Upper lobe of right lung (tissue), 1 donor: Measurements from ENCODE around the gene SHQ1. TPM values are rescaled to one million over a fixed set of nuclear protein-coding genes. Genes with fewer than 3 reads are reported as not detected.

Experiments used
- ATAC-seq: fragments of 200-7000 bp; cut with Tn5 transposase; one replicate; pipeline ENCODE4 v1.9.1; 2020; ENCODE audit warnings: mild to moderate bottlenecking, moderate library complexity
- DNase-seq: peaks from one replicate; pipeline ENCODE4 v3.0.0-alpha.2; 2020
- H3K27ac ChIP-seq: fragments of 200-600 bp; one replicate; pipeline ENCODE4 v1.8.0; 2022
- H3K27me3 ChIP-seq: fragments of 200-600 bp; one replicate; pipeline ENCODE4 v1.8.0; 2022; ENCODE audit warnings: mild to moderate bottlenecking
- H3K36me3 ChIP-seq: fragments of 200-600 bp; one replicate; pipeline ENCODE4 v1.8.0; 2022
- H3K4me1 ChIP-seq: fragments of 200-600 bp; one replicate; pipeline ENCODE4 v1.8.0; 2022
- H3K4me3 ChIP-seq: fragments of 200-600 bp; one replicate; pipeline ENCODE4 v1.8.0; 2022; ENCODE audit warnings: mild to moderate bottlenecking
- H3K9me3 ChIP-seq: fragments of 200-600 bp; one replicate; pipeline ENCODE4 v1.8.0; 2022
- intact Hi-C: fragments of 100-400 bp; cut with DNase I; formaldehyde crosslinking; loops from one replicate; pipeline ENCODE4 v1.11.0; 2022
- total RNA-seq: library from RNA; stranded (reverse); fragmentation: NEBNext Ultra II Directional; extraction: Animal tissue kit (Norgen Biotek cat#: 25700); gene quantifications from one replicate; pipeline ENCODE4 v1.2.1, GENCODE V29; 2021
- TF ChIP-seq, protein P1 (sequence below): fragments of 200-600 bp; IDR thresholded peaks from one replicate; pipeline ENCODE4 v1.8.0; 2022; ENCODE audit warnings: antibody characterized with exemption
- donor health status: DM: no; HTN: yes; CAD: no; lungs with severe emphysema.

Gene SHQ1
- total RNA-seq, 1 donor from 2014 or later: 17.3 TPM

GRCh38 chr3:72768481-72768880, 79.8 kb downstream of the SHQ1 start:
- DNase-seq (no peak), ATAC-seq (no peak)
- H3K4me1 ChIP-seq: no peaks in the 10 kb centered on the region
- no peak overlapping the region for H3K4me3 ChIP-seq
- H3K27ac ChIP-seq: no peak overlapping the region
- peaks cover 7% of the 10 kb centered on the region for H3K36me3 ChIP-seq
- no peaks in the 10 kb centered on the region for H3K27me3 ChIP-seq
- no peaks in the 10 kb centered on the region for H3K9me3 ChIP-seq
- intact Hi-C loops: no loop called here
- TF ChIP-seq, protein P1, sequence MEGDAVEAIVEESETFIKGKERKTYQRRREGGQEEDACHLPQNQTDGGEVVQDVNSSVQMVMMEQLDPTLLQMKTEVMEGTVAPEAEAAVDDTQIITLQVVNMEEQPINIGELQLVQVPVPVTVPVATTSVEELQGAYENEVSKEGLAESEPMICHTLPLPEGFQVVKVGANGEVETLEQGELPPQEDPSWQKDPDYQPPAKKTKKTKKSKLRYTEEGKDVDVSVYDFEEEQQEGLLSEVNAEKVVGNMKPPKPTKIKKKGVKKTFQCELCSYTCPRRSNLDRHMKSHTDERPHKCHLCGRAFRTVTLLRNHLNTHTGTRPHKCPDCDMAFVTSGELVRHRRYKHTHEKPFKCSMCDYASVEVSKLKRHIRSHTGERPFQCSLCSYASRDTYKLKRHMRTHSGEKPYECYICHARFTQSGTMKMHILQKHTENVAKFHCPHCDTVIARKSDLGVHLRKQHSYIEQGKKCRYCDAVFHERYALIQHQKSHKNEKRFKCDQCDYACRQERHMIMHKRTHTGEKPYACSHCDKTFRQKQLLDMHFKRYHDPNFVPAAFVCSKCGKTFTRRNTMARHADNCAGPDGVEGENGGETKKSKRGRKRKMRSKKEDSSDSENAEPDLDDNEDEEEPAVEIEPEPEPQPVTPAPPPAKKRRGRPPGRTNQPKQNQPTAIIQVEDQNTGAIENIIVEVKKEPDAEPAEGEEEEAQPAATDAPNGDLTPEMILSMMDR: no peak

GRCh38 chr3:72768006-72768441, 80.2 kb downstream of the SHQ1 start:
- no peak overlapping the region for H3K4me3 ChIP-seq
- ATAC-seq (no peak), DNase-seq (no peak)
- H3K4me1 ChIP-seq: no peaks in the 10 kb centered on the region
- H3K27ac ChIP-seq: no peak overlapping the region
- H3K9me3 ChIP-seq: no peaks in the 10 kb centered on the region
- no peaks in the 10 kb centered on the region for H3K27me3 ChIP-seq
- TF ChIP-seq, protein P1: no peak
- intact Hi-C loops: no loop called here
- peaks cover 7% of the 10 kb centered on the region for H3K36me3 ChIP-seq

GRCh38 chr3:72766866-72767265, 81.4 kb downstream of the SHQ1 start:
- no peaks in the 10 kb centered on the region for H3K4me1 ChIP-seq
- H3K9me3 ChIP-seq: no peaks in the 10 kb centered on the region
- H3K27ac ChIP-seq: no peak overlapping the region
- peaks cover under 1% of the 10 kb centered on the region for H3K36me3 ChIP-seq
- ATAC-seq (no peak), DNase-seq (no peak)
- H3K27me3 ChIP-seq: no peaks in the 10 kb centered on the region
- H3K4me3 ChIP-seq: no peak overlapping the region
- intact Hi-C loops: no loop called here
- TF ChIP-seq, protein P1: no peak

DNA sequence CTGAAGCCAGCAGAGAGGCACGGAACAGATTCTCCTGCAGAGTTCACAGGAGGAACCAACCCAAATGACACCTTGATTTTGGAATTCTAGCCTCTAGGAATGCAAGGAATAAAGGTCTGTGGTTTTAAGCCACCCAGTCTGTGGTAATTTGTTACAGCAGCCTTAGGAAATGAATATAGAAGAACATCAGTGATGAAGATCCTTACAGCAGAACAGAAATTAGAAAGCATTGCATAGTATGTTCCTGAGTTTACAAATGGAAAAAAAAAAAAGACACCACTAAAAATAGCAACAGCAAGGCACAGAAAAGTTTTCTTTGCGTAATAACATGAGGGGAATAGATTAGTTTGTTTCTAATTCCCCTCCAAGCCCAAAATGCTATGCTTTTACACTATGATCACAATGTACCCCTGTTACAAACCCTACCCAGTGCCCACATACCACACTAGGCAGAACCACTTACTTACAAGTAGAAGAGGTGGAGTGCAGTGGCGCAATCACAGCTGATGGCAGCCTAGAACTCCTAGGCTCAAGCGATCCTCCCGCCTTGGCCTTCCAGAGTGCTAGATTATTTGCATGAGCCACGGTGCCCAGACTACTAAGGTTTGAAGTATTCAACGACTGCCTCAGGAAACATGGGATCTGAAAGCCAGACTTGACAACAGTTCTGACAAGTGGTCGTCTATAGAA, 84.3 kb downstream of the SHQ1 start:
- TF ChIP-seq, protein P1: no peak
- peak; percentile 67 for DNase-seq
- no peaks in the 10 kb centered on the region for H3K27me3 ChIP-seq
- no peaks in the 10 kb centered on the region for H3K9me3 ChIP-seq
- H3K4me1 ChIP-seq: no peaks in the 10 kb centered on the region
- intact Hi-C loops: no loop called here
- H3K4me3 ChIP-seq: no peak overlapping the region
- ATAC-seq: peak; percentile 77
- no peaks in the 10 kb centered on the region for H3K36me3 ChIP-seq
- no peak overlapping the region for H3K27ac ChIP-seq

GRCh38 chr3:72761410-72761809, 86.8 kb downstream of the SHQ1 start:
- Histone ChIP-seq H3K27me3 (no peaks in the 10 kb centered on the region), H3K9me3 (no peaks in the 10 kb centered on the region), H3K4me1 (peaks cover 10% of the 10 kb centered on the region), H3K4me3 (no peak overlapping the region), H3K27ac (no peak overlapping the region), H3K36me3 (no peaks in the 10 kb centered on the region)
- intact Hi-C loops: no loop called here
- no peak for ATAC-seq
- no peak for DNase-seq
- TF ChIP-seq, protein P1: no peak
